Choroid plexus epithelial cell (primary cell): ENCODE results near the gene COL8A2.

Experiments used
- DNase-seq: peaks from one replicate; pipeline ENCODE4 v3.0.0-alpha.2; 2010; ENCODE audit warnings: low read depth
- H3K4me3 ChIP-seq: 2 replicates; pipeline ENCODE4 v1.5.1; 2011; ENCODE audit warnings: low read depth, mild to moderate bottlenecking, control low read depth, low read length, moderate library complexity
- TF ChIP-seq, protein P1 (sequence below): conservative IDR thresholded peaks from 2 replicates; pipeline ENCODE4 v1.5.1; 2011; ENCODE audit warnings: low read depth, mild to moderate bottlenecking, control low read depth, inconsistent platforms, low read length, moderate library complexity

COL8A2 gene

DNA sequence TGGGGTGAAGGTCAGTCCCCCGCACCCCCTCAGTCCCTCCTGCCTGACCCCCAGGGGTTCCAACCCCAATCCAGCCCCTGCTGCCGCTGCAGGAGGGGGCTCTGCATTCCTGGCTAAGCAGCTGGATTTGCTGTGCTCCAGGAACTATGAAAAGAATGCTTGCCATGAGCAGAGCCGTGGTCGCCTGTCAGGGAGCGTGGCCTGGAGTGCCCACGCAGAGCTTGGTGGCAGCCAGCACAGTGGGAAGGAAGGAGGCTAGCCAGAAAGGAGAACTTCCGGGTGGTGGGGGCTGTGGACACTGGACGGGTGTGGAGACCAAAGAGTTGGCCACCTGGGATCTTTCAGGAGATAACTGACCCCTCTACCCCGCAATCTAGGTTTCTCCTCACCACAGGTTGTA is 5.6 kb downstream of the COL8A2 start:
- no peak overlapping the region for H3K4me3 ChIP-seq
- peak; percentile 37 for DNase-seq
- TF ChIP-seq, protein P1, sequence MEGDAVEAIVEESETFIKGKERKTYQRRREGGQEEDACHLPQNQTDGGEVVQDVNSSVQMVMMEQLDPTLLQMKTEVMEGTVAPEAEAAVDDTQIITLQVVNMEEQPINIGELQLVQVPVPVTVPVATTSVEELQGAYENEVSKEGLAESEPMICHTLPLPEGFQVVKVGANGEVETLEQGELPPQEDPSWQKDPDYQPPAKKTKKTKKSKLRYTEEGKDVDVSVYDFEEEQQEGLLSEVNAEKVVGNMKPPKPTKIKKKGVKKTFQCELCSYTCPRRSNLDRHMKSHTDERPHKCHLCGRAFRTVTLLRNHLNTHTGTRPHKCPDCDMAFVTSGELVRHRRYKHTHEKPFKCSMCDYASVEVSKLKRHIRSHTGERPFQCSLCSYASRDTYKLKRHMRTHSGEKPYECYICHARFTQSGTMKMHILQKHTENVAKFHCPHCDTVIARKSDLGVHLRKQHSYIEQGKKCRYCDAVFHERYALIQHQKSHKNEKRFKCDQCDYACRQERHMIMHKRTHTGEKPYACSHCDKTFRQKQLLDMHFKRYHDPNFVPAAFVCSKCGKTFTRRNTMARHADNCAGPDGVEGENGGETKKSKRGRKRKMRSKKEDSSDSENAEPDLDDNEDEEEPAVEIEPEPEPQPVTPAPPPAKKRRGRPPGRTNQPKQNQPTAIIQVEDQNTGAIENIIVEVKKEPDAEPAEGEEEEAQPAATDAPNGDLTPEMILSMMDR = no peak

DNA sequence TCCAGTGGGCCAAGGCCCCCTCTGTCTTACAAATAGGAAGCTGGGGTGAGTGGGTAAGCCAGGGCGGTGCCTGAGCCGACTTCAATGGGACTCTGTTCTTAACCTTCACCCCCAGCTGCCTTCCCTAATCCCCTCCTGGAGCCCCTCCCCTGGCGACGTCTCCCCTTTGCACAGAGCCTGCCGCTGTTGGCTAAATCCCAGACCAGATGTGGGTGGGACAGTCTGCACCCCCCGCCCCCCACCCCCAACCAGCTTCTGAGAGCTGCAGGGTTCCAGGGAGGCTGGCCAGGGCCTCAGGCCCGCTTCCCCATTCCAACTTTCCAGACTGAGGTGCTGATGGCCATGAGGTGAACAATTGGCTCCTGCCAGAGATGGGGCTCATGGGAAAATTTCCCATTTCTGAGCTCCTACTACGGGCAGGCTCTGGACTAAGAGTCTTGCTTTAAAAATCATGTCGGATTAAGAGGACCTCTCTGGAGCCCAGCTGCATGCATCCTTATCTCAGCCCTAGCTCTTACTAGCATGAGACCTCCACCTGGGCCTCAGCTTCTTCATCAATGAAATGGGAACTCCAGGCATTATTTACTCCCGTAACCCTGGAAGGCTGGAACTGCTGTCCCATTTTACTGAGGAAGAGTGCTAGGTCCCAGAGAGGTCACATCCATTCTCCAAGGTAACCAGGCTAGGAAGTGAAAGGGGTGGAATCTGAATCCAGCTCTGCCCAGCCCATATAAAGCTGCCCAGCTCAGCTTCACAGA is 6.4 kb downstream of the COL8A2 start:
- H3K4me3 ChIP-seq = no peak overlapping the region
- TF ChIP-seq, protein P1 = no peak
- DNase-seq = no peak

DNA sequence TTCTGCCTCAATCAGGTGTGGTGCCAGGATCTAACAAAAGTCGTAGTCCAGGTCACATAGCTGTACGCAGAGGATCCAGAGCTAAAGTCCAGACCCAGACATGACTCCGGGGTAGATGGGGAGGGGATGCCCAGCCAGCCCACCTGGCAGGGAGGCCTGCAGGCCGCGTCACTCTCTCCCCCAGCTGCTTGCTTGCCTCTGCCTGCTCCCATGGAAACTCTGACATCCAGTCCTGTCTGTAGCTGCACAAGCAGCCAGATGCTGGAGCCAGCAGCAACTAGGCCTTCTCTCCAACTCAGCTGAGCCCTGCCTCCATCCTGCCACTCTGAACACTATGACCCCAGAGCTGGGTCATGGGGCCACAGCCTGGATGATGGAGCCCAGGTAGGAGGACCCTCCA is 8.1 kb downstream of the COL8A2 start:
- DNase-seq = no peak
- TF ChIP-seq, protein P1 = no peak
- no peak overlapping the region for H3K4me3 ChIP-seq

DNA sequence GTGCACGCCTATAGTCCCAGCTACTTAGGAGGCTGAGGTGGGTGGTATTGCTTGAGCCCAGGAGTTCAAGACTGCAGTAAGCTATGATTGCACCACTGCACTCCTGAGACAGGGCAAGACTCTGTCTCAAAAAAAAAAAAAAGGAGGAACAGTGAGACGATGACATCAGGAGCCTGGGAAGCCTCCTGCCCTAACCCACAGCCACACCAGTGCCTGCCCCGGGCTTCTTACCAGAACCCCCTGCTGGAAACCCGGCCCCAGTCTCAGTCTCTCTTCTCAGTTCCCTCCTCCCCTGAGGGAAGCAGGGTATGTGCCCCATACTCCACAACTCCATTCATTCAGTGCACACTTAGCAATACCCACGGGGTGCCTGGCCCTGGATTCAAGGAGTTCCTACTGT is 9.1 kb downstream of the COL8A2 start:
- TF ChIP-seq, protein P1 = no peak
- DNase-seq = peak; percentile 65
- H3K4me3 ChIP-seq = no peak overlapping the region

DNA sequence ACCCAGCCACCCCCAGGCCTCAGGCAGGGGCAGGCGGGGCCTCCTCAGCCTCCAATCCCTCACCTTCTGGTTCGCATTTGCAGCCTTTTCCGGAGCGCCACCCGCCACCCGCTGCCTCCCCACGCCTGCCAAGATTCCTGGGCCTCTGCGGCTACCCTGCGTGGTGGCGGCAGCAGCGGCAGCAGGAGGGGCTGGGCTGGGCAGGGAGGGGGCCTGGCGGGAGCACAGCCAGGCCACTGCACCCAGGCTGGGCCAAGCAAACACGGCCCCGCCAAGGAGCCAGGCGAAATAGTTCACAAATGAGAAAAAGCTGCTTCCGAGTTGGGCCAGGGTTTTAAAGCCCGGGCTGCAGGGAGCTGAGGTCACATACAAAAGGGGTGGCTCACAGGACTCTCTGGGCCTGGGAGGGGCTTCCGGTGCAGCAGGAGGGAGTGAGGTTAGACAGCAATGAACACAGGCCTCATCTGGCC is 9.8 kb downstream of the COL8A2 start:
- DNase-seq = peak; percentile 76
- no peak overlapping the region for H3K4me3 ChIP-seq
- TF ChIP-seq, protein P1 = no peak

DNA sequence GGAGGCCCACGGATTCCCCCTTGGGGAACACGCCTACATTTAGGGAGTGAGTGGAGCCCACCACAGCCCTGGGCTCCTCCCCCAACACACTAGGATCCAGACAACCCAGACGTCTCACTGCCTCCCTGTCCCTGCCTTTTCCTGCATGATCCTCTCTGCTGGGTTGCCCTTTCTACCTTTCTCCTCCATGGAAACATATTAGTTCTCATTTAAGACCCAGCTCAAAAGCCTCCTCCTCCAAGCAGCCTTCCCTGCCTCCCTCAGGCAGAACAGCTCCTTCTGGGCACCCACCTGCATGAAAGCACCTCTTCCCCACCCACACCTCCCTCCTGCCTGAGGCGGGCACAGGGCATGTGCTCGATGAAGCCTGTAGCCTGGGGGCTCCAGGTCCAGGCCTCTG is 10.7 kb downstream of the COL8A2 start:
- DNase-seq = no peak
- no peak overlapping the region for H3K4me3 ChIP-seq
- TF ChIP-seq, protein P1 = no peak

DNA sequence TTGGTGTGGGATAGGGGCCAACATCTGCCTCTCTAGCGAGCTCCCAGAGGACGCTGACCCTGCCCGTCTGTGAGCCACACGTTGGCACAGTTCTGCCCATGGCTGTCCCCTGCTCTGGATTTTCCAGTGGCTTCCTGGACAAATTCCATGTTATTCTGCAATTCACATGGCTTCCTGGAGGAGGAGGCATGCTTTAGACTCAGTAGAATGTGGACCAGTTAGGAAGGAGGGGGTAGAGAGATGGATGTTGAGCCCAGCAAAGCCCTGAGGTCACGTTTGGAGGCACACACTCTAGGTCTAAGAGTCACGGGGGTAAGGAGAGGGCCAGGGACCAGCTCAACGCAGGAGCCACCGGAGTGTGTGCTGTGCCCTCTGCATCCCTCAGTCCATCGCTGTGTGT is 12.2 kb downstream of the COL8A2 start:
- TF ChIP-seq, protein P1 = no peak
- no peak overlapping the region for H3K4me3 ChIP-seq
- no peak for DNase-seq
